GM21528 (cell line): ENCODE results near the gene MAP2K2.
A peak's percentile ranks its signal among the peaks of the same experiment; 100 is the strongest.
"Not testable (repeated sequence)": the region's sequence is repeated elsewhere in the genome, so short reads cannot be mapped to it uniquely, and the experiment has no call there.

Experiments
- ATAC-seq: cut with Tn5 transposase; IDR thresholded peaks from one replicate; pipeline ENCODE4 v1.9.1; 2021; ENCODE audit warnings: mild to moderate bottlenecking, moderate library complexity; ENCODE audit not compliant: unreplicated experiment, low FRiP score

The MAP2K2 gene

GRCh38 chr19:4134351-4134750, 10.4 kb upstream of the MAP2K2 start:
- ATAC-seq, result no peak

GRCh38 chr19:4130744-4131438, 7.0 kb upstream of the MAP2K2 start:
- ATAC-seq, result no peak

GRCh38 chr19:4129050-4129449, 5.1 kb upstream of the MAP2K2 start:
- not testable (repeated sequence) for ATAC-seq

GRCh38 chr19:4127322-4127721, 3.4 kb upstream of the MAP2K2 start:
- ATAC-seq, result not testable (repeated sequence)

- no peak for ATAC-seq
Observed at GRCh38 chr19:4124638-4125037, 716 bp upstream of the MAP2K2 start.

- no peak for ATAC-seq
Observed at GRCh38 chr19:4122480-4122879, 1.4 kb downstream of the MAP2K2 start.

- ATAC-seq, result no peak
Observed at GRCh38 chr19:4121815-4122214, 2.1 kb downstream of the MAP2K2 start.

GRCh38 chr19:4121273-4121612, 2.7 kb downstream of the MAP2K2 start:
- no peak for ATAC-seq

GRCh38 chr19:4120559-4121272, 3.2 kb downstream of the MAP2K2 start:
- no peak for ATAC-seq

GRCh38 chr19:4119763-4120162, 4.2 kb downstream of the MAP2K2 start:
- ATAC-seq, result no peak

- ATAC-seq, result no peak
Observed at GRCh38 chr19:4115818-4116385, 8.0 kb downstream of the MAP2K2 start.

- peak; percentile 74 for ATAC-seq
Observed at GRCh38 chr19:4115050-4115817, 8.7 kb downstream of the MAP2K2 start.

GRCh38 chr19:4114181-4114580, 9.7 kb downstream of the MAP2K2 start:
- ATAC-seq, result no peak

GRCh38 chr19:4113398-4114088, 10.4 kb downstream of the MAP2K2 start:
- ATAC-seq, result no peak

- ATAC-seq, result no peak
Observed at GRCh38 chr19:4112367-4112766, 11.6 kb downstream of the MAP2K2 start.

GRCh38 chr19:4109626-4109945, 14.3 kb downstream of the MAP2K2 start:
- no peak for ATAC-seq

GRCh38 chr19:4108767-4109625, 14.9 kb downstream of the MAP2K2 start:
- peak; percentile 63 for ATAC-seq

- no peak for ATAC-seq
Observed at GRCh38 chr19:4103080-4103433, 20.9 kb downstream of the MAP2K2 start.

- no peak for ATAC-seq
Observed at GRCh38 chr19:4102339-4103079, 21.4 kb downstream of the MAP2K2 start.
